Dorsolateral prefrontal cortex (tissue), 118 donors: ENCODE results near the gene MTHFD2L. TPM values are rescaled to one million over a fixed set of nuclear protein-coding genes. Genes with fewer than 3 reads are reported as not detected.

Experiments used
- total RNA-seq, 120 experiments: library from RNA; stranded (reverse); gene quantifications; one replicate each; pipeline versions ENCODE4 v1.2.3 to v1.2.4, GENCODE V29; 2022

The MTHFD2L gene
- total RNA-seq, 120 experiments from 2014 or later, result 16.0 to 36.6 (median 25.4) TPM

Other genes starting within 250 kb of the MTHFD2L start
- gene PF4, start 176.1 kb upstream of the MTHFD2L start, total RNA-seq, result 1 to 10 TPM in 15 of 120 experiments, under 1 TPM in 3, not detected in 102; 0.84 to 2.7 (median 1.2) TPM
- 1 to 10 TPM in 39 of 120 experiments, under 1 TPM in 16, not detected in 65; 0.62 to 5.9 (median 1.3) TPM for gene PPBP, start 169.9 kb upstream of the MTHFD2L start, total RNA-seq
- 1 to 10 TPM in 38 of 120 experiments, under 1 TPM in 81, not detected in 1; 0.18 to 3.4 (median 0.81) TPM for gene CXCL5, start 159.4 kb upstream of the MTHFD2L start, total RNA-seq
- gene CXCL3, start 119.4 kb upstream of the MTHFD2L start, total RNA-seq, result 10 to 100 TPM in 1 of 120 experiments, 1 to 10 TPM in 22, under 1 TPM in 39, not detected in 58; 0.29 to 10.3 (median 0.87) TPM
- gene CXCL2, start 58.9 kb upstream of the MTHFD2L start, total RNA-seq, result 10 to 100 TPM in 12 of 120 experiments, 1 to 10 TPM in 96, under 1 TPM in 11, not detected in 1; 0.43 to 55.5 (median 2.9) TPM
- 1 to 10 TPM in 6 of 120 experiments, under 1 TPM in 15, not detected in 99; 0.42 to 3.3 (median 0.76) TPM for gene EPGN, start 150.4 kb downstream of the MTHFD2L start, total RNA-seq
- gene EREG, start 207.0 kb downstream of the MTHFD2L start, total RNA-seq, result 1 to 10 TPM in 2 of 120 experiments, under 1 TPM in 26, not detected in 92; 0.06 to 1.4 (median 0.25) TPM